Superior temporal gyrus (tissue), 1 donor: ENCODE results near the gene SHC2.
A peak's percentile ranks its signal among the peaks of the same experiment; 100 is the strongest.

Experiments used
- DNase-seq: peaks from one replicate; pipeline ENCODE4 v3.0.0-alpha.2; 2016; ENCODE audit errors: extremely low spot score

SHC2 gene

GRCh38 chr19:374183-374885, 86.5 kb downstream of the SHC2 start:
- DNase-seq: no peak

DNA sequence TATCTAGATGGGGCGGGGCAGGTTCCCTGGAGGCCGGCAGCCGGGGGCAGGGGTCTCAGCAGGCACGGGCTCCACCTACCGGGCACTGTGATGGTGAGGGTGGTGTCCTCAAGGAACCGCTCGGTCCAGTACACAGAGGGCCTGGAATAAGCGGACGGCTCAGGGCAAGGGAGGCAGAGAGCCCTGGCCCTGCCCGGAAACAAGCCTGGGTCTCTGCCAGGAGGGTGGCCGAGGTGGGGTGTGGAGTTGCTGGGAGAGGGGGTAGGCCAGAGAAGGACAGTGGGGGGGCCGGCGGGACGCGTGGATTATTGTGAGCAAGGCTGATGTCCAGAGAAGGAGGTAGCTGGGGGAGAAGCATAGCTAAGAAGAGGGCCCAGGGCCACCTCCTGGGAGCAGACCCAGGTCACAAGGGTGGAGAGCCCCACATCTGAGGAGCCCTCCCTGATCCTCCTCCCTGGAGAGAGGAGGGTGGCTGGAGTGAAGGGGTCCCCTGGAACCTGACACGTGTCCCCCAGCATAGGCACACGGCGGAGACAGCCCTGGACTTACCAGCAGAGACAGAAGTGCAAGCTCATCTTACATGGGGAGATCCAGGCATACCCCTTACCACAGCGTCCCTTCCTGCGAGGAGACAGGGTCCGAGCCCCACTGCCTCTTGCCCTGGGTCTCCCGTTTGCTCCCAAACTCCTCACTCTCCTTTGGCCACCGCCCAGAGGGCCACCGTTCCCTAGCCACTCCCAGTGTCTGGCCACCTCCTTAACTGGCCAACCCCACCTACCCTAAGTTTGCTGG, 87.2 kb downstream of the SHC2 start:
- no peak for DNase-seq

GRCh38 chr19:372306-372890, 88.4 kb downstream of the SHC2 start:
- no peak for DNase-seq

DNA sequence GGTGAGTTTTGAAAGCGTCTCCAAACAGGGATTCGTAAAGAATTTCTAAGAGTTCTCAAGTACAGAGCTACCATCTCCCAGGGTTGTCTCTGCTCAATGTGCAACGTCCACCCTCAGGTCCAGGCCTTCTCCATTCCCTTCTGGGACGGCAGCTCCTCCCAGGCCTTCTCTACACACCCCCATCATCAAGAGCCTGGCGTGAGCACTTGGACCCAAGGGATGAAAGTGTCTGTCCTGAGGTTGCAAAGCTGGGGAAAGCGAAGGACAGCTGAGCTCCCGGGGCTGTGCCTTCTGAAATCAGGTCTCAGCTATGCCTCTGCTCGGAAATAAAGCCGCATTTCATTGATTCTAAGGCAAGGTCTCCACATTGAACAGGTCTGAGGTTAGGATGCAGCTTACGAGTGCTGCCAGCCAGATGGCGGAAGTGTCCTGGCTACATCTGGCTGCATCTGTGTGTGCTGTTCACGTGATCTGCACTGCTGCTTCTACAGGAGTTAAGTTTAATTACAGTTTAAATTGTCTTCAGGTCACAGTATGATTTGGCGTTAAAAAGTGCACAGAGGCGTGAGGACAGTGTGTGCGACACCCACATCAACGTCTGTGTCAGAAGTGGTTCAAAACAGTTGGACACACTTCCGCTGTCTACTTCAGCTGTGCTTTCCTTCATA, 89.2 kb downstream of the SHC2 start:
- DNase-seq: no peak

GRCh38 chr19:370641-371330, 90.0 kb downstream of the SHC2 start:
- no peak for DNase-seq

DNA sequence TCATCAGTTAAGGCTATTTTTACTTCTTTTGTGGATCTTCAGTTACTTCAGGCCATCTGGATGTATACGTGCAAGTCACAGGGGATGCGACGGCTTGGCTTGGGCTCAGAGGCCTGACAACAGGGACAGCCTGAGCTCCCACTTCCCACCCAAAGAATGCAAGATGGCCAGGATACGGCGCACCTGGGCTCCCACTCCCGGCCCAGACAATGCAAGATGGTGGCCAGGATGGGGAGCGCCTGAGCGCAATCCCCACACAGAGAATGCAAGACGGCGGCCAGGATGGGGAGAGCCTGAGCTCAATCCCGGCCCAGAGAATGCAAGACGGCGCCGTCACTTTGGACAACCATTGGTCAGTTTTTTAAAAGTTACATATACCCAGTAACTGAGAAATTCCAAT, 91.0 kb downstream of the SHC2 start:
- DNase-seq: no peak

DNA sequence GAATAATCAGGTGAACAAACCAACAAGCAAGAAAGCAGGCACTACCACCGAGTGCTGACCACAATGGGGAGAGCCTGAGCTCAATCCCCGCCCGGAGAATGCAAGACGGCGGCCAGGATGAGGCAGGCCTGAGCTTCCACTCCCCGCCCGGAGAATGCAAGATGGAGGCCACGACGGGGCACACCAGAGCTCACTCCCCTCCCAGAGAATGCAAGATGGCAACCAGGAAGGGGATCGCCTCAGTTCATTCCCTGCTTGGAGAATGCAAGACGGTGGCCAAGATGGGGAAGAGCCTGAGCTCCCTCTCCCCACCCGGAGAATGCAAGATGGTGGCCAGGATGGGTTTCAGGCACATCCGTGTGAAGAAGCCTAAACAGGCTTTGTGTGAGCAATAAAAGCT, 91.6 kb downstream of the SHC2 start:
- DNase-seq: no peak

GRCh38 chr19:368630-369024, 92.2 kb downstream of the SHC2 start:
- DNase-seq: no peak

DNA sequence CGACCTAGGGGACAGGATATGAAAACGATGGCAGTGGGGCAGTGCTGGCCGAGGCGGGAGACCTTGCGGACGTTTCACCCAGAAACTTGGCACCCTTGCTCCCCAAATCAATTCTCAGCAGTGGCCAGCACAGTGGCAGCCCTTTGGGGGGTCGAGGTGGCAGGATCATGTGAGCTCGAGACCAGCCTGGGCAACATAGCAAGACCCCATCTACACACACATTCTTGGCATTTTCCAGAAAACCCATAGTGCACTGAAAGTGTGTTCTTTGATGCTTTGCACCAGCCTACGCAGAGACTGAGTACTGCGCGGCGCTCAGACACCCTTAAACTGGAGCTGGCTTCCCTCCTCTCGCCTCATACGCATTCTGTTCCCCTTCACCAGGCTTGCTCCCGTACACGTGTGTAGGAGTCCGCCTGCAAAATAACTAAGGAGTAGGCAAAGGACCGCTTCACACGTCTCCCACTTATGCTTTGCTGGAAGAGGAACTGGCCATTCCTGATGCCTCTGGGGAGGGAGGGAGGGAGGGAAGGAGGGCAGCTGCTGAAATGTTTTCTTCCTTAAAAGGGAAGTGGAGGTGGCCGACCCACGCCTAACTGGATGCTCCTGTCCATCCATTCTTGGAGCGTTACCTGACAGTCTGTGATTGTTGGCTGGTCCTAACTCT, 92.7 kb downstream of the SHC2 start:
- DNase-seq: peak; percentile 66

DNA sequence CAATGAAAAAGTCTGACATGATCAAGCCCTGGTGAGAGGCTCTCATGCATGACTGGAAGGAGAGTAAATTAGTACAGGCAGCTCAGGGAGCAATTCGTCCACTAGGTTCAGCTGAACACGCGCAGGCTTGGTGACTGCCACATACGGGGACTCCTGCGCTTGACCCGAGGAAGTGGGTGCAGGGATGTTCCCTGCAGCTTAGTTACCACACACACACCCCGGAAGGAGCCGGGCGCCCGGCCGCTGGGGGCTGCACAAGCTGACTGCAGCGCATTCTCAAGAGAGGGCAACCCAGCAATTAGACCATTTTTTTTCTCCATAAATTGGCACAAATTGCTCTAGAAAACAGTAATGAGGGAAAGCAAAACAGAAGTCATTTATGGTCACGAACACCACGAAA, 93.3 kb downstream of the SHC2 start:
- DNase-seq: no peak

DNA sequence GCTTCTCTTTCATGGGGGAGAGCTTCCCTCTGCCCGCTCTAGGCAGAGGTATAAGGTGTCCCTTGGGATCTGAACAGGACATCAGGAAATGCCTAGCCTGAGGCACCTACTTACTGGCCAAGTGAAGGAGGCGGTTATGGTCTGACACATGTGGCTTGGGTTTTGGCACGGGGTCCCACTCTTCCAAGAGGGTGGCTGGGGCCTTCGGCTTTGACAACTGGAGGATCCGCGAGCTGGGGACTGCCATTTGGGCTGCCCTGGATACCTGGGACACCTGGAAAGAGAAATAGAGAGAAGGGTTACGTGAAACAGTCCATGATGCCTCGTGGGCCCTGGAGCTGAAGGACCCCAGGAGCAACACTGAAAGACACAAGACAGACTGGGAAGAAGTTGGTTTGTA, 93.9 kb downstream of the SHC2 start:
- DNase-seq: no peak
